DND-41 (cell line): Measurements from ENCODE around the gene CCDC43.

Experiments
- ATAC-seq: fragments of 200-7000 bp; cut with Tn5 transposase; 3 replicates; pipeline ENCODE4 v1.9.1; 2021; ENCODE audit warnings: low read depth; ENCODE audit not compliant: insufficient read depth
- DNase-seq: peaks from one replicate; pipeline ENCODE4 v3.0.0-alpha.2; 2020
- H2AFZ ChIP-seq: 2 replicates; pipeline ENCODE4 v1.6.0; 2012; ENCODE audit warnings: low read depth, low read length
- H3K27ac ChIP-seq: 2 replicates; pipeline ENCODE4 v1.5.1; 2012; ENCODE audit warnings: low read length, inconsistent platforms
- H3K27me3 ChIP-seq: fragments of 200-600 bp; sonication (generic); 2 replicates; pipeline ENCODE4 v1.6.0; 2012; ENCODE audit warnings: low read length, mild to moderate bottlenecking, inconsistent platforms; ENCODE audit not compliant: insufficient read depth, poor library complexity
- H3K36me3 ChIP-seq: 2 replicates; pipeline ENCODE4 v1.5.1; 2012; ENCODE audit warnings: low read length, inconsistent platforms; ENCODE audit not compliant: insufficient read depth
- H3K4me1 ChIP-seq: 2 replicates; pipeline ENCODE4 v1.5.1; 2012; ENCODE audit warnings: mild to moderate bottlenecking, low read length; ENCODE audit not compliant: insufficient read depth
- H3K4me2 ChIP-seq: 2 replicates; pipeline ENCODE4 v1.6.0; 2012; ENCODE audit warnings: mild to moderate bottlenecking, moderate library complexity, low read length, inconsistent platforms; ENCODE audit not compliant: insufficient read depth
- H3K4me3 ChIP-seq, 2 experiments: fragments of 200-600 bp in 1 of 2; shearing (Covaris generic) in 1 of 2; 2 replicates each; pipeline ENCODE4 v1.5.1; 2012 to 2016; ENCODE audit warnings: inconsistent platforms in 2 of 2, low read length in 2 of 2, mild to moderate bottlenecking in 2 of 2, low read depth in 1 of 2, moderate library complexity in 1 of 2
- H3K79me2 ChIP-seq: 2 replicates; pipeline ENCODE4 v1.6.0; 2012; ENCODE audit warnings: low read length, inconsistent platforms; ENCODE audit not compliant: insufficient read depth
- H3K9ac ChIP-seq: 2 replicates; pipeline ENCODE4 v1.6.0; 2012; ENCODE audit warnings: low read depth, mild to moderate bottlenecking, inconsistent platforms, low read length, moderate library complexity
- H3K9me3 ChIP-seq: 2 replicates; pipeline ENCODE4 v1.5.1; 2012; ENCODE audit warnings: low read length, moderate library complexity, mild to moderate bottlenecking, inconsistent platforms; ENCODE audit not compliant: insufficient read depth, severe bottlenecking
- H4K20me1 ChIP-seq: 2 replicates; pipeline ENCODE4 v1.6.0; 2012; ENCODE audit warnings: low read length; ENCODE audit not compliant: insufficient read depth
- EZH2 ChIP-seq: IDR thresholded peaks from 3 replicates; pipeline ENCODE4 v1.6.1; 2012; ENCODE audit warnings: borderline replicate concordance, low read depth, mild to moderate bottlenecking, moderate library complexity, low read length, inconsistent platforms; ENCODE audit not compliant: severe bottlenecking
- TF ChIP-seq, protein P1 (sequence below): IDR thresholded peaks from 2 replicates; pipeline ENCODE4 v1.5.1; 2012; ENCODE audit warnings: borderline replicate concordance, low read length, moderate library complexity, mild to moderate bottlenecking; ENCODE audit not compliant: poor library complexity, severe bottlenecking; ENCODE audit errors: extremely low read depth

CCDC43 gene

DNA sequence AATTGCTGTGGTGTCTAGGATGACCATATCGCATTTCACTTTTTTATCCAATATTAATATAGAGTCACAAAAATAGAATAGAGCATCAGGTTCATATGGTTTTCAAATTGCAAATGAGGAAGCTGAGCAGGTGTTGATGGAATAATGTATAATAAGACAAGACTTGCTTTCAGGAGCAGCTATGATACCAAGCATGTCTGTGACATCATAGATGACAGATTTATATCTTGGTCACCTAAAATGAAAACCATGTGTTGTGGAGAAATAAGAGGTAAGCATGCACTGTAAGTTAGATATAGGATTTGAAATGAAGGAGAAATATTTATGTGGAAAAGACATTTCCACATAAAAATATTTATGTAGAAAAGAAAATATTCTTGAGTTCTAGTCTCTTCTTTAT lies 24.7 kb downstream of the CCDC43 start:
- H3K27ac ChIP-seq, result no peak overlapping the region
- no peak overlapping the region for H3K9ac ChIP-seq
- no peak overlapping the region for H3K4me2 ChIP-seq
- DNase-seq (no peak), ATAC-seq (no peak)
- no peaks in the 10 kb centered on the region for H3K36me3 ChIP-seq
- no peaks in the 10 kb centered on the region for H3K4me1 ChIP-seq
- H4K20me1 ChIP-seq, result no peaks in the 10 kb centered on the region
- H3K79me2 ChIP-seq, result no peaks in the 10 kb centered on the region
- H3K9me3 ChIP-seq, result no peaks in the 10 kb centered on the region
- TF ChIP-seq EZH2, result no peak
- TF ChIP-seq, protein P1, sequence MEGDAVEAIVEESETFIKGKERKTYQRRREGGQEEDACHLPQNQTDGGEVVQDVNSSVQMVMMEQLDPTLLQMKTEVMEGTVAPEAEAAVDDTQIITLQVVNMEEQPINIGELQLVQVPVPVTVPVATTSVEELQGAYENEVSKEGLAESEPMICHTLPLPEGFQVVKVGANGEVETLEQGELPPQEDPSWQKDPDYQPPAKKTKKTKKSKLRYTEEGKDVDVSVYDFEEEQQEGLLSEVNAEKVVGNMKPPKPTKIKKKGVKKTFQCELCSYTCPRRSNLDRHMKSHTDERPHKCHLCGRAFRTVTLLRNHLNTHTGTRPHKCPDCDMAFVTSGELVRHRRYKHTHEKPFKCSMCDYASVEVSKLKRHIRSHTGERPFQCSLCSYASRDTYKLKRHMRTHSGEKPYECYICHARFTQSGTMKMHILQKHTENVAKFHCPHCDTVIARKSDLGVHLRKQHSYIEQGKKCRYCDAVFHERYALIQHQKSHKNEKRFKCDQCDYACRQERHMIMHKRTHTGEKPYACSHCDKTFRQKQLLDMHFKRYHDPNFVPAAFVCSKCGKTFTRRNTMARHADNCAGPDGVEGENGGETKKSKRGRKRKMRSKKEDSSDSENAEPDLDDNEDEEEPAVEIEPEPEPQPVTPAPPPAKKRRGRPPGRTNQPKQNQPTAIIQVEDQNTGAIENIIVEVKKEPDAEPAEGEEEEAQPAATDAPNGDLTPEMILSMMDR, result no peak
- no peak overlapping the region for H3K4me3 ChIP-seq
- no peak overlapping the region for H2AFZ ChIP-seq
- peaks cover 2% of the 10 kb centered on the region for H3K27me3 ChIP-seq

DNA sequence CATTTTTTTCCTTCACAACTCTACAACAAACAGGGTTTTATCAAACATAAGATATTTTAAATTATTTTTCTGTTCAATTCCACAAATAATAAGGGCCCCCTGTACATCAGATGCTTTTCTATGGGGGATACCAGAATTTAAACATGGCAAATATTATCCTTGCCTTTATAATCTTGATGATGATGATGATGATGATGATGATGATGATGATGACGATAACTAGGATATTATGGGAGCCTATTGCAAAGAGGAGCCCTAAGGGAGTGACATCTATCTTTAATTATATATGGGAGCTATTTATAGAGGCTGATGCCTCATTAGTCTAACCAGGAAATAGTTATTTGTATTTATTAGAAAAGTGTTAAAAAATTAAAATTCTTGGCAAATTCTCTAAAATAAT lies 26.5 kb downstream of the CCDC43 start:
- ATAC-seq (no peak), DNase-seq (no peak)
- H3K79me2 ChIP-seq, result no peaks in the 10 kb centered on the region
- H3K36me3 ChIP-seq, result no peaks in the 10 kb centered on the region
- H3K4me3 ChIP-seq, result no peak overlapping the region
- no peak overlapping the region for H2AFZ ChIP-seq
- TF ChIP-seq EZH2, result no peak
- TF ChIP-seq, protein P1, result no peak
- H3K4me2 ChIP-seq, result no peak overlapping the region
- H3K27ac ChIP-seq, result no peak overlapping the region
- H3K9ac ChIP-seq, result no peak overlapping the region
- H3K27me3 ChIP-seq, result peaks cover 2% of the 10 kb centered on the region
- H4K20me1 ChIP-seq, result no peaks in the 10 kb centered on the region
- H3K4me1 ChIP-seq, result no peaks in the 10 kb centered on the region
- H3K9me3 ChIP-seq, result no peaks in the 10 kb centered on the region

DNA sequence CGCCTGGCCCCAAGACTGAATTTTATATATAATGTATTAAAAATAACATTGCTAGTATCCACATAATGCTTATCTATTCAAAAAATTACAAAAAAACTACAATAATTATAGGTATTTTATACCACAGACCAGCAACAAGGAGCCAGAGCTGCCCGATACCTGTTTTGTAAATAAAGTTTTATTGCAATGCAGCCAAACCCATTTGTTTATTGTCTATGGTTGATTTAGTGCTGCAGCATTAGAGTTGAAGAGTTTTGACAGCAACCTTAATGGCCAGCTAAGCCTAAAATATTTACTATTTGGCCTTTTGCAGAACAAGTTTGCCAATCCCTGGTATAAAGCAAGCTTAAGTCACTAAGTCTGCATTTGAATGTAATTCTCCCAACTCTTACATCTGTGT lies 27.7 kb downstream of the CCDC43 start:
- no peaks in the 10 kb centered on the region for H3K79me2 ChIP-seq
- H3K36me3 ChIP-seq, result no peaks in the 10 kb centered on the region
- ATAC-seq, result no peak
- no peak overlapping the region for H3K4me2 ChIP-seq
- TF ChIP-seq, protein P1, result no peak
- no peak for TF ChIP-seq EZH2
- H4K20me1 ChIP-seq, result no peaks in the 10 kb centered on the region
- no peak overlapping the region for H3K27ac ChIP-seq
- no peaks in the 10 kb centered on the region for H3K4me1 ChIP-seq
- no peak overlapping the region for H3K9ac ChIP-seq
- peaks cover 2% of the 10 kb centered on the region for H3K27me3 ChIP-seq
- no peak for DNase-seq
- H3K4me3 ChIP-seq, result no peak overlapping the region
- no peaks in the 10 kb centered on the region for H3K9me3 ChIP-seq
- no peak overlapping the region for H2AFZ ChIP-seq
